Cardiac ventricle fibroblast (primary cell): Measurements from ENCODE around the gene CCL18. TPM values are rescaled to one million over a fixed set of nuclear protein-coding genes. Genes with fewer than 3 reads are reported as not detected.

ENCODE experiments used
- total RNA-seq: library from RNA; depleted of rRNA; stranded (reverse); fragments of >200 nt; gene quantifications from 2 replicates; pipeline ENCODE4 v1.2.3, GENCODE V29; 2015

CCL18 gene, protein sequence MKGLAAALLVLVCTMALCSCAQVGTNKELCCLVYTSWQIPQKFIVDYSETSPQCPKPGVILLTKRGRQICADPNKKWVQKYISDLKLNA
- total RNA-seq, result not detected in 2 replicates

GRCh38 chr17:36063786-36064541, at the start of gene CCL18:
Gene CCL18 (plus strand): TSS chr17:36064272. CDS start chr17:36064343, 71 bp downstream.

GRCh38 chr17:36017799-36018198, 46.3 kb upstream of the CCL18 start, which contains the start of gene CCL23:
Gene CCL23 (minus strand): TSS chr17:36017972. CDS start chr17:36017897, 75 bp downstream.

DNA sequence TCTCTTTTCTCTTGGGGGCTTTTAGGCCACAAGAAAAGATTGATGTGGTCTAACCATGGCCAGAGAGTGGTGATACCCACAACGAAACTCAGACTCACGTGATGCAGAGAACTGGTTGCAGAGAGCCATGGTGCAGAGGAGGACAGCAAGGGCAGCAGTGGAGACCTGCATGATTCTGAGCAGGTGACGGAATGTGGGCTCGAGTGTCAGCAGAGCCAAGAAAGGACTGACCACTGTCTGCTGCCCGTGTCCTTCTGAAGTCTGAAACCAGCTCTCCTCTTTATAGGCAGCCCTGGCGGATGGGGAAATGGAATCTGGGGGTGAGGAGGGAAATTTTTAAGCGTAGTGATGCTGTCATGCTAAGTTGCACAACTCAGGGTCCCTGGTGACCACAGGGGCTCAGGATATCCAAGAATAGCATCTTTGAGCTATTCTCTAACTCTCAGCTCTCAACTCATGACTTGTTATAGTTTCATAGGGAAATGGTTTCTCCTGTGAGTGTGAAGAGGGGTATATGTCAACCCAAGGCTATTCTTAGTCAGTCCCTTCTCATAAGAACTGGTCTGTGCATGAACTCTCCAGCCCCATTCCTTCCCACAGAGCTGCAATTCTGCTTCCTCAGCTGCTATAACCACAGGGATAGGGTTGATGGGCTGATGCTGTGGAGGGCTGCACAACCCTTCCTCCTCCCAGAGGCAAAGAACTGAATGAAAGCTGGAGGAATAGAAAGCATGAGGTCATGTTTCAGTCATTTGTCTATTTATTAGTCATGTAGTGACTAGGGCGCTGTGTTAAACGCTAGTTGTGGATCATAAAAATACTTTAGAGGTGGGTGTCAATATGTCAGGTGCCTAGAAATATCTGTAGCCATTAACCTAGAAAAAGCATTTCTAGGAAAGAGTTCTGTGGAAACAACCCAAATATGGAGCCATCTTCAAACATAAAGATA, 26.1 kb downstream of the CCL18 start, which contains the start of gene CCL3:
CCL3 (minus strand) TSS at position 256 of the 949 bp plus-strand sequence; CDS start at position 171, 85 bp downstream.

GRCh38 chr17:36103401-36103975, 39.4 kb downstream of the CCL18 start, which contains the start of gene CCL4:
Gene CCL4 (plus strand): TSS chr17:36103827. CDS start chr17:36103906, 79 bp downstream.

Other genes with a start within 250 kb of the CCL18 start
- gene HEATR9, start 195.4 kb upstream of the CCL18 start, total RNA-seq, result not detected in 2 replicates
- gene CCL5, start 183.9 kb upstream of the CCL18 start, total RNA-seq, result not detected in 2 replicates
- 1.1 TPM in 1 of 2 replicates, not detected in the other for gene RDM1, start 133.5 kb upstream of the CCL18 start, total RNA-seq
- gene LYZL6, start 120.6 kb upstream of the CCL18 start, total RNA-seq, result not detected in 2 replicates
- gene CCL16, start 82.8 kb upstream of the CCL18 start, total RNA-seq, result not detected in 2 replicates
- 1.5 and 7.8 TPM in 2 replicates for gene CCL14, start 77.5 kb upstream of the CCL18 start, total RNA-seq
- not detected in 2 replicates for gene CCL15, start 62.7 kb upstream of the CCL18 start, total RNA-seq
- gene CCL23, start 46.3 kb upstream of the CCL18 start, total RNA-seq, result not detected in 2 replicates
- gene CCL3, start 25.9 kb downstream of the CCL18 start, total RNA-seq, result not detected in 2 replicates
- gene CCL4, start 39.6 kb downstream of the CCL18 start, total RNA-seq, result not detected in 2 replicates
- gene TBC1D3B, start 112.4 kb downstream of the CCL18 start, total RNA-seq, result 0.62 and 2.0 TPM in 2 replicates
- gene CCL3L1, start 132.5 kb downstream of the CCL18 start, total RNA-seq, result not detected in 2 replicates
- 0.56 TPM in 1 of 2 replicates, not detected in the other for gene CCL4L2, start 146.8 kb downstream of the CCL18 start, total RNA-seq
- gene TBC1D3I, start 200.3 kb downstream of the CCL18 start, total RNA-seq, result not detected in 2 replicates